NB4 (cell line): Measurements from ENCODE around the gene WFIKKN2.

ENCODE experiments used
- CTCF ChIP-seq: IDR thresholded peaks from one replicate; pipeline ENCODE4 v1.5.1; 2012; ENCODE audit warnings: low read depth, low read length
- MYC ChIP-seq: IDR thresholded peaks from 2 replicates; pipeline ENCODE4 v1.6.1; 2011; ENCODE audit warnings: low read depth, low read length
- POLR2A ChIP-seq: IDR thresholded peaks from 2 replicates; pipeline ENCODE4 v1.6.1; 2011; ENCODE audit warnings: mild to moderate bottlenecking; ENCODE audit not compliant: insufficient read length; ENCODE audit errors: extremely low read depth

- no peak for TF ChIP-seq CTCF
- TF ChIP-seq MYC, result no peak
- no peak for TF ChIP-seq POLR2A
These were observed 1.6 kb upstream of the WFIKKN2 start for GRCh38 chr17:50833510-50834428.
